ENCODE measurements around the gene ZNF30. TPM values are rescaled to one million over a fixed set of nuclear protein-coding genes. Genes with fewer than 3 reads are reported as not detected.
"Not testable (repeated sequence)": the region's sequence is repeated elsewhere in the genome, so short reads cannot be mapped to it uniquely, and the experiment has no call there.

Gene ZNF30
- total RNA-seq, 1 experiment from 2014 or later = 5.2 TPM

GRCh38 chr19:34985249-34986022 lies 58.7 kb downstream of the ZNF30 start:
- no peak for DNase-seq (ENCODE audit: extremely low read depth, low read depth)

- no peak for DNase-seq (ENCODE audit: extremely low read depth, low read depth)
These were observed 61.4 kb downstream of the ZNF30 start for GRCh38 chr19:34988119-34988518.

GRCh38 chr19:34989298-34989697 lies 62.6 kb downstream of the ZNF30 start:
- no peak for DNase-seq (ENCODE audit: extremely low read depth, low read depth)

GRCh38 chr19:34990578-34991192 lies 64.0 kb downstream of the ZNF30 start:
- DNase-seq (ENCODE audit: extremely low read depth, low read depth) = no peak

GRCh38 chr19:34991542-34992333 lies 65.0 kb downstream of the ZNF30 start:
- no peak for DNase-seq (ENCODE audit: extremely low read depth, low read depth)

GRCh38 chr19:34992582-34992981 lies 65.9 kb downstream of the ZNF30 start:
- not testable (repeated sequence) for DNase-seq (ENCODE audit: extremely low read depth, low read depth)

GRCh38 chr19:34994286-34994642 lies 67.6 kb downstream of the ZNF30 start:
- DNase-seq (ENCODE audit: extremely low read depth, low read depth) = no peak

Other genes starting within 250 kb of the ZNF30 start
- gene SCGB2B2, start 249.7 kb upstream of the ZNF30 start, total RNA-seq (2014; rRNA removed; shearing (Covaris generic)) = 0.05 TPM in 1 of 2 replicates, not detected in the other
- gene ZNF302, start 249.2 kb upstream of the ZNF30 start, total RNA-seq (2014; rRNA removed; shearing (Covaris generic)) = 15.5 and 15.7 TPM in 2 replicates
- gene ZNF181, start 192.7 kb upstream of the ZNF30 start, total RNA-seq (2014; rRNA removed; shearing (Covaris generic)) = 12.6 and 14.7 TPM in 2 replicates
- 0.84 and 0.98 TPM in 2 replicates for gene ZNF599, start 153.7 kb upstream of the ZNF30 start, total RNA-seq (2014; rRNA removed; shearing (Covaris generic))
- gene ZNF792, start 37.3 kb downstream of the ZNF30 start, total RNA-seq (2014; rRNA removed; shearing (Covaris generic)) = 1.2 and 1.3 TPM in 2 replicates
- 28.8 and 34.5 TPM in 2 replicates for gene GRAMD1A, start 73.4 kb downstream of the ZNF30 start, total RNA-seq (2014; rRNA removed; shearing (Covaris generic))
- 0.61 and 0.82 TPM in 2 replicates for gene SCN1B, start 103.6 kb downstream of the ZNF30 start, total RNA-seq (2014; rRNA removed; shearing (Covaris generic))
- gene HPN, start 114.8 kb downstream of the ZNF30 start, total RNA-seq (2014; rRNA removed; shearing (Covaris generic)) = not detected in 2 replicates
- gene FXYD3, start 188.9 kb downstream of the ZNF30 start, total RNA-seq (2014; rRNA removed; shearing (Covaris generic)) = not detected in 2 replicates
- 0.12 TPM in 1 of 2 replicates, not detected in the other for gene LGI4, start 208.2 kb downstream of the ZNF30 start, total RNA-seq (2014; rRNA removed; shearing (Covaris generic))
- not detected in 2 replicates for gene FXYD1, start 211.9 kb downstream of the ZNF30 start, total RNA-seq (2014; rRNA removed; shearing (Covaris generic))
- gene FXYD7, start 216.4 kb downstream of the ZNF30 start, total RNA-seq (2014; rRNA removed; shearing (Covaris generic)) = not detected in 2 replicates
- gene FXYD5, start 227.8 kb downstream of the ZNF30 start, total RNA-seq (2014; rRNA removed; shearing (Covaris generic)) = 104 TPM in 2 replicates